GM18502 (cell line): ENCODE measurements around the gene RPS6KA2.
"Not testable (repeated sequence)": the region's sequence is repeated elsewhere in the genome, so short reads cannot be mapped to it uniquely, and the experiment has no call there.

Source experiments
- ATAC-seq: cut with Tn5 transposase; IDR thresholded peaks from one replicate; pipeline ENCODE4 v1.9.1; 2021; ENCODE audit warnings: mild to moderate bottlenecking; ENCODE audit not compliant: unreplicated experiment, poor library complexity

Gene RPS6KA2

DNA sequence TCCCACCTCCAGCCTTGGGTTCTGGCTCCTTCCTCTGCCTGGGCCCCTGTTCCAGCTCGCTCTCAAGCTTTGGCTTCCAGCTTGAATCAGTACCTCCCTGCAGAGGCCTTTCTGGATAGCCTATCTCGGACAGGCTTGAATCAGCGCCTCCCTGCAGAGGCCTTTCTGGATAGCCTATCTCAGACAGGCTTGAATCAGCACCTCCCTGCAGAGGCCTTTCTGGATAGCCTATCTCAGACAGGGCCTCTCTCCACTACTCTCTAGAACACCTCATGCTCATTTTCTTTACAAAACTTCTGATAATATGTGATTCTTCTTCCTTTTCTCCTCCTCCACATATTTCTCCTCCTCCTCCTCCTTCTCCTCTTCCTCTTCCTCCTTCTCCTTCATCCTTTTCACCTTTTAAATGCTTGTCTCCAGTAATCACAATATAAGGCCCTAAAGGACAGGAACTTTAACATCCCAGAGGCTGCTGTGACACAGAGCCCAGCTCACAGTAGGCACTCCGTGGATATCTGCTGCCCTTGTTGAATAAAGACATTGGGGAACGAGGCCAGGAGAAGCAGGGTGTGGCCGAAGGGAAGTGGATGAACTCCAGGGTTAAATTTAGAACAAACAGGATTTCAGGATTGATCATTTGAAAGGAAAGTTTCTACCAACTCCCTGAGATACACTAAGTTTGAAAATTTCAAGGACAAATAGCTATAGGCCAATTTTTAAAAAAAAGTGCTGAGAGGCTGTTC lies 9.3 kb upstream of the RPS6KA2 start:
- ATAC-seq: no peak

DNA sequence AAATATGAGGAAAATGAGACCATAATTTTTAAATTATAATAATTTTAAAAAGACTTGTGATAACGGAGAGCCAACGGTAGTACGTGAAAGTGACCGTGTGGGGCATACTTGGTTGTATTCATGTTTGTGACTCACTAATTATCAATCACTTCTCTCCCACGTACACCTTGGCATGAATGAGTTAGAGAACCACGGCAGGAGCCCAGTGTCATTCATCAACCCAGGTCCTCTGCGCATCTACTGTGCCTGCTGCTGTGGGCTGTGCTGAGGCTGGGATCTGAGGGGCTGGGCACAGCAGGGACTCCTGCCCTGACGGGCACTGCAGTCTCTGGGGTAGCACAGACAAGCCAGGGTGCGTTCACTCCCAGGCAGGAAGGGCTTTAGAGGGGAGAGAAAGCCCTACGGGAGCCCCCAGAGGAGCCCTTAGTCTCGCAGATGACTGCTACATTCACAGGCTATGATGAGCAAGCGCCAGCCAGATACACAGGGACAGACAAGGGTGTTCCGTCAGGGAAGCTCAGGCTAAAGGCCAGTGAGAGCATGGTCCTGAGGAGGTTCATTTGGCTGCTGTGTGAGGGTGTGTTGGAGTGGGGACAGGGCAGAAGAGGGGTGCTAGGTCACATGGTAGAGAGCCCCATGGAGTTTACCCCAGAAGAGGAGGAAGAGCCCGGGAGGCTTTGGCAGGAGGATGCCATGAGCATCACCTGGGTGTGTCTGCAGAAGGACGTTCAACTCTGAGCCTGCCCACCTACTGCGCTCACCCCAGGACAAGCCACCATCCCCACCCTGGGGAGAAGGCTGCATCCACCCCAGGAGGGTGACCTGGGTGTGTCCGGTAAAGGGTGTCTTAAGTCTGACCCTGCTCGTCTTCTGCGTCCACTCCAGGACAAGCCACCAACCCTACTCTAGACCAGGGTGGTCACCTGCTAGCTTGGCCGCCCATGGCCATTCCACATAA lies 8.2 kb upstream of the RPS6KA2 start:
- ATAC-seq: no peak

DNA sequence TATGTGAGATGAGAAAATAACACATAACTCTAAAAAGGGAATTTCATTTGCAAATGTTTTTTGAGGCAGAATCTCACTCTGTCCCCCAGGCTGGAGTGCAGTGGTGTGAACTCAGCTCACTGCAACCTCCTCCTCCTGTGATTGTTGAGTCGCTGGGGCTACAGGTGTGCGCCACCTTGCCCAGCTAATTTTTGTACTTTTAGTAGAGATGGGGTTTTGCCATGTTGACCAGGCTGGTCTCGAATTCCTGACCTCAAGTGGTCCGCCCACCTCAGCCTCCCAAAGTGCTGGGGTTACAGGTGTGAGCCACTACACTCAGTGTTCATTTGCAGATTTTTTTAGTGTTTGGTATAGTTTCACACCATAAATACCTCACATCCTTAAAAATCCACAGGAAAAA lies 7.5 kb upstream of the RPS6KA2 start:
- not testable (repeated sequence) for ATAC-seq

- no peak for ATAC-seq
Observed at GRCh38 chr6:166633732-166634535, 6.9 kb upstream of the RPS6KA2 start.

DNA sequence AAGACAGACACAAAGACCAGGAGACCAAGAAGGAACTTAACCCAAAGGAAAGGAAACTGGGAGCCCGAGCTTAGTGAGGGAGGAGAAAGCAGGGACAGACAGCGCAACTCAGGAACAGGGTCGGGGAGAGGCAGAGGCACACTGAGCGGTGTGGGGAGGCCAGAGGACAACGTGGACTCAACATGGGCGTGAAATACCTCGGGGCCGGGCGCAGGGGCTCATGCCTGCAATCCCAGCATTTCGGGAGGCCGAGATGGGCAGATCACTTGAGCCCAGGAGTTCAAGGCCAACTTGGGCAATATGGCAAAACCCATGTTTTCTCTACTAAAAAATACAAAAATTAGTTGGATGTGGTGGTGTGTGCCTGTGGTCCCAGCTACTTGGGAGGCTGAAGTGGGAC lies 5.7 kb upstream of the RPS6KA2 start:
- ATAC-seq: no peak

DNA sequence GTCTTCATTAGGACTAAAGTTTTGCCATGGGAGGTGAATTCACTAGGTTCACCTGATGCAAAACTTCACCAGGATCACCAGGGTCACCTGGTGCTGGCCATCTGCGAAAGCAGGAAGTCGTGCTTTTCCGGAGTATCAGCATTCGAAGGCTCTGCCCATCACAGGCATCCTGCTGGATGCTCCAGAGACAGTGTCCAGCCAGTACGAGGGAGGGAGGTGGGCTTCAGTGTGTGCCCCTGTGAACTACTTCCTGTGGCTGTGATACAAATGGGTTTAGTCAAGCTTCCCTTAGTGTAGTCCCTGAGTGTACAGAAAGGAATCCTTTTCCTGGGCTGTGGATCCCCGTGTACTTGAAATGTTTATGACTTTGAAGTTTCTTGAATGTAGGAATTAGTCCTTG lies 3.4 kb upstream of the RPS6KA2 start:
- ATAC-seq: no peak

GRCh38 chr6:166629628-166630027 lies 2.6 kb upstream of the RPS6KA2 start:
- no peak for ATAC-seq

- ATAC-seq: peak; percentile 33
Observed at GRCh38 chr6:166627875-166628801, 1.1 kb upstream of the RPS6KA2 start.

DNA sequence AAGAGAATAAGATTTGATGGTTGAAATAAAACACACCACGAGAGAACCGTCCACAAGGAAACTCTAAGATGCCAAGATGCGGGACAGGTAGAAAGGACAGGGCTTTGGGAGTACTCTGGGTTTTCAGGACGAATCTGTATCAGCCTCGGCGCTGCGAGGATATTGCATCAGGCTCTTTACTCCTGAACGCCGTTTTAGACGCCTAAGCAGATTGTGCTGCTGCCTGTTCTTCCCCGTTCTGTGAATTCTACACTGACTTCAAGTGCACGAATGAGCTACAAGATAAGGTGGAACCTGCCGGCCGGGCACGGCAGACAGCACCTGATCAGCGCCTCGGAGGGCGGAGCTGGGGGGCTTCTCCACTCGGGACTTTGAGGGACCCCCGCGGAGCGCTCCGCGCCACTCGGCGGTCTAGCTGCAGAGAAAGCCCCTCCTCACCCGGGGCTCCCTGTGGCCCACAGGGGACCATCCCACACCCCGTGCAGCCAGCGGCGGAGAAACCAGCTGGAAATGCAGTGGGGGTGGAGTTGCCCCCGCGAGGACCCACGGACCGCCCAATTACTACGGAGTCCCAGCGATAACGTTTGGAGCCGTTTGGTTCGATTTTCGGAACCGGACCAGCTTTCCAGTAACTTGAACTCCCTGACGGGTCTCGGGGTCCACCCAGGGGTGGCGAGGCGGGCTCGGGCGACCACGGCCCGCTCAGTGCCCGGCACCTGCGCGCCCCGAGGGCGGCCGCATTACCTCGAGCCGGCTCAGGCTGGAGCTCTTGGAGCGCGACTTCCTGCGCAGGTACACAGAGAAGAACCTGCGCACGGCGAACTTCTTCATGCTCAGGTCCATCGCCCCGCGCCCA lies 646 bp downstream of the RPS6KA2 start:
- peak; percentile 4 for ATAC-seq

DNA sequence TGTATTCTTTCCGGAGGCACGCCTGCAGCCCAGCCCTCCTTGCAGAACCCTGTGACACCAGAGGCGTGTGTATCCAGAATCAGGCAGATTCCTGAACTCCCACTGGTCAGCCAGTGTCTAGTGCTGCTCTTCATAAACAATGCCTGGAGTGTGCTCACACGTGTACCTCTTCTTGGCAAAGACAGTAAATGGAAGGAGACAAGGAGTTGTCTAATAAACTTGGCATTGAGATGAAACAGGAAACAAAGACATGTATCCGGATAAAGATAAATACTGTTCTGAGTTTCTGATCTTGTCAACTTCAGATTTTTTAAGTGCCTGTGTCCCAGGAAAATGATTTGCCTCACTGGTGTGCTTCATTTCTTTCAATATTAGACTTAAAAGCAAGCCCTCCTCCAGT lies 1.7 kb downstream of the RPS6KA2 start:
- no peak for ATAC-seq

DNA sequence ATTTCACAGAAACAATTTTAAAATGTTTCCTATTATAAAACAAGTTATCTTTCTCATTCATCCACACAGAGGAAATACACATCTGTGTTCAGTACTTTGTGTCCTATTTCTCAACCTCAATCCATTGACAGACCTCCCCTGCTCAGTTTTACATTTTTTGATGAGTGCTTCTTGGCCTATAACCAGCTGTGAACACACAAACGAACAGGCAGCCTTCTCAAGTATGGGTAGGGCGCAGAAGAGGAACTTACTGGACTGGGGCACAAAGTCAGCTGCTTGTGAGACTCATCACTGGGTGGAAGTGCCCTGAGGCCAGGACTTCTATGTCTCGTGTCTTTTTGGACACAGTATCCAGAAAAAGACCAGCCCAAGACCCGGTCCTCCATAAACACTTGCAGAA lies 2.8 kb downstream of the RPS6KA2 start:
- ATAC-seq: no peak

- ATAC-seq: no peak
Observed at GRCh38 chr6:166623318-166623717, 3.7 kb downstream of the RPS6KA2 start.

DNA sequence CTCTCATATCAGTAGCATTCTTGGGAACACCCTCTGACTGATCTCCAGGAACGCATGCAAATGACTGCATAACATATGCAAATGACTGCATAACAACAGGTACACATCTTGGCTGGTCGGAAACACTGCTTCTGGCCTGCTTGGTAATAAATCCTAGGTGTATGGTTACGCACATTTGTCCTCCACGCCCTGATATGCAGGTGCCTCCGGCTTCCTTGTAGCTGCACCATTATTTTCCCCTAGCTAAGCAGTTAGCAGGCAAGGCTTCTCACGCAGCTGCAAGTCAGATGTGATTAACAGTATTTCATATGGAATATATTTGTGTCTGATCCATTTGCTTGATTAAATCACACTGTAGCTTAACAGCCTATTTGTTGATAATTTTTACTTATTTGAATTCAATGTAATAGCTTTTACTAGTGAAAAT lies 5.9 kb downstream of the RPS6KA2 start:
- ATAC-seq: no peak

DNA sequence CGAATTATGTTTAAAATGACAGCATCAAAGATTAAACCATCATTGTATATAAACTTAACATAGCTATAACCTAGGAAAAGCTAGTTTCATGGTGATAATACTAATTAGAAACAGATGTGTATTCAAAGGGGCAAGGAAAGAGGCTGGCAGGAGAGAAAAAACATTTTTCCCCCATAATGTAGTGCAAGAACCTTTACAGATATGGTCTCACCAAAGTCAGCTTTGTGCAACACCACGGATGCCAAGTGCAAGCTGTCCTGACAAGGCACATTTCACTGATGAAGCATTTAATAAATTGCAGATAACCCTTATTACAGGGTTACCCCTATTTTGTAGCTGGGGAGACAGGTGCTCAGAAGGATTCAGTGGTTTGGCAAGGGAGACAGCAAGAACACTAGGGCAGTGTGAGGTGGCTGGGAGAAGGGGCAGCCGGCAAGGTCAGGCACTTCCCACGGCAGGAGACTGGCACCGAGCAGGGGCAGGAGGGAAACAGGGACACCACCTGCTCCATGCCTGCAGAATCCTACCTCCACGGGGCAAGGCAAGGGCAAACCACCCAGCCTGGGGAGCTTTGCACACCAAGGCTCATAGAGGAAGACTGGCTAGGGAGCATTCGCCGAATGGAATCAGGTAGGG lies 6.5 kb downstream of the RPS6KA2 start:
- ATAC-seq: no peak

DNA sequence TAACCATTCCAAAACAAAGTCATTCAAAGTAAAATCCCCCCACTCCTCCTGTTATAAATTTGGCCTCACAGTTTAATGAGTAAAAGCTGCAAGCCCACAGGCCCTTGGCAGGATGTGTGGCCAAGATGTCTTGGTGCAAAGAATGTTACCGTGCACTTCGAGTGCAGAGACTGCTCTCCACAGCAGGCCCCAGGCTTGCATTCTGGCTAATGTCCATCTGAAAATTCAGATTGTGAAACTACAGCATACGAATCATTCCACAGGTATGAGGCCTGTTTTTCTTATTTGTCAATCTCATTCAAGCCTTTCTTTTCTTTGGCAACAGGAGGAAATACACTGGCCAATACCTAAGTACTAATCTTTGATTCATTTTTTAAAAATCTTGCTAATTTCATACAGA lies 7.1 kb downstream of the RPS6KA2 start:
- no peak for ATAC-seq

GRCh38 chr6:166618866-166619761 lies 7.9 kb downstream of the RPS6KA2 start:
- ATAC-seq: no peak

DNA sequence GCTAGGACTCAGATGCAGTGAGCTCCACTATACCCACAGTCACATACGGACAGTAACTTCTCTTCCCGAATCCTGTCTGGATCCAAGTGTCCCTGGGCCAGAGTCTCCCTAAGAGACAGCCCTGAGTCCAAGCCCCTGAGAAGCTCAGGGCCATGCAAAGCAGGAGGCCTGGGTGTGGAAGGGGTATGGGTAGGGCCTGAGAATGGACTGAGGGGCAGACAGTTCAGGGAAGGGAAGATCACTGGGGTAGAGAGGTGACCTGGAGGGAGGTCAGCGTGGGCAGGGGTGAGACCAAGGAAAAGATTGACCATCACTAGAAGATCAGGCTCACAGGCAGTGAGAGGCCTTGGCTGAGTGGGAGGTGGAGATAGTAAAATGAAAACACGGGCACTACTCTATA lies 8.8 kb downstream of the RPS6KA2 start:
- no peak for ATAC-seq
